GM10847 (cell line): ENCODE results near the gene TBX3.

Experiments used
- POLR2A ChIP-seq: IDR thresholded peaks from 2 replicates; pipeline ENCODE4 v1.6.1; 2011; ENCODE audit not compliant: insufficient read length; ENCODE audit errors: extremely low read depth

The TBX3 gene

GRCh38 chr12:114679942-114680341, 4.0 kb downstream of the TBX3 start:
- no peak for TF ChIP-seq POLR2A

GRCh38 chr12:114679452-114679875, 4.5 kb downstream of the TBX3 start:
- no peak for TF ChIP-seq POLR2A

GRCh38 chr12:114678718-114679117, 5.3 kb downstream of the TBX3 start:
- no peak for TF ChIP-seq POLR2A

- no peak for TF ChIP-seq POLR2A
Observed at GRCh38 chr12:114678028-114678427, 5.9 kb downstream of the TBX3 start.

- TF ChIP-seq POLR2A = no peak
Observed at GRCh38 chr12:114676142-114676741, 7.7 kb downstream of the TBX3 start.

GRCh38 chr12:114674251-114675047, 9.5 kb downstream of the TBX3 start:
- TF ChIP-seq POLR2A = no peak

GRCh38 chr12:114673901-114674250, 10.1 kb downstream of the TBX3 start:
- TF ChIP-seq POLR2A = no peak

GRCh38 chr12:114673169-114673833, 10.7 kb downstream of the TBX3 start:
- TF ChIP-seq POLR2A = no peak

GRCh38 chr12:114672817-114673168, 11.2 kb downstream of the TBX3 start:
- TF ChIP-seq POLR2A = no peak

GRCh38 chr12:114671443-114672411, 12.2 kb downstream of the TBX3 start:
- TF ChIP-seq POLR2A = no peak

GRCh38 chr12:114671066-114671442, 12.9 kb downstream of the TBX3 start:
- TF ChIP-seq POLR2A = no peak

GRCh38 chr12:114670291-114670980, 13.5 kb downstream of the TBX3 start:
- TF ChIP-seq POLR2A = no peak

GRCh38 chr12:114669401-114670290, 14.3 kb downstream of the TBX3 start:
- TF ChIP-seq POLR2A = no peak

- TF ChIP-seq POLR2A = no peak
Observed at GRCh38 chr12:114668886-114669288, 15.1 kb downstream of the TBX3 start.
